HG02943 (cell line): ENCODE measurements around the gene GRPEL2.

ENCODE experiments used
- ATAC-seq: cut with Tn5 transposase; IDR thresholded peaks from one replicate; pipeline ENCODE4 v1.9.1; 2021; ENCODE audit warnings: mild to moderate bottlenecking, low read depth, moderate library complexity; ENCODE audit not compliant: unreplicated experiment

GRPEL2 gene

DNA sequence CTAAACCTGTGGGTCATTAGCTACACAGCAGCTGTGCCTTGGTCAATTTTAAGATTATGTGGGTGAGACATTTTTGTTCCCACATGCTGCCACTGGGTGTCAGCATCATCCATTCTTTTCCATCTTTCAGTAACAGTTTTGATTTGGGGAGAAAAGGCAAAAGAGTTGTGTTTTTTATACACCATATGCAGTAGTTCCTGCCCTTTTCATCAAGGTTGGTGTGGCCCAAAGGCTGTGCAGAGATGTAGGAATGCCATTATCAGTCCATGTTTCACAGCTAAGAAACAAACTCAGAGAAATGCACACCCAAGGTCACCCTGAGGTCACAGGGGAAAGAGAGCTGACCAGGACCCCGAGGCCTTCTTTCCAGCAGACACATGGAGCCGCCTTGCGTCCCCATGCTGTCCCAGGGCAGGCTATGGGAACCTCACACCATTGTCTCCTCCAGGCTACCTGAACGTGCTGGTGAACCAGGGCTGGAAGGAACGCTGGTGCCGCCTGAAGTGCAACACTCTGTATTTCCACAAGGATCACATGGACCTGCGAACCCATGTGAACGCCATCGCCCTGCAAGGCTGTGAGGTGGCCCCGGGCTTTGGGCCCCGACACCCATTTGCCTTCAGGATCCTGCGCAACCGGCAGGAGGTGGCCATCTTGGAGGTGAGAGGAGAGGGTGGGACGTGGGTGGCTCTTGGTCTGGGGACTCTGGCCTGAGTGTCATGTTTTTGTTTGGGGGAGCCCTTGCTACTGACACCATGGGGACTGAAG lies 27.8 kb upstream of the GRPEL2 start:
- no peak for ATAC-seq

DNA sequence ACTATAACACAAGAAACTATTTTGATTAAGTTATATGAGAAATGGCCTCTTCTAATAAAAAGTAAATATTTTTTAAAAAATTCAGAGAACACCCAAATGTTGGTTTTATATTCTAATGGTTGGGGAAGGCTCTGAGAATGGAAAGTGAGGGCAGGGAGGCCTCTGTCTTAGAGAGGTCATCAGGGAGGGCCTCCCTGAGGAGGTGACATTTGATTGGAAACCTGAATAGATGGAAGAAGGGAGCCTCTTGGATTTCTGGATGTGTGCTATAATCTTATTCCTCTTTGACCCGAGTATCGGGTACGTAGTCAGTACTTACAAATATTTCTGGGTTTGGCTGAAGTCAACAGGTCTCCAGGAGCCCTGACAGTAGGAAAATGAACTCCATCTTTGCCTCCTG lies 26.1 kb upstream of the GRPEL2 start:
- no peak for ATAC-seq

DNA sequence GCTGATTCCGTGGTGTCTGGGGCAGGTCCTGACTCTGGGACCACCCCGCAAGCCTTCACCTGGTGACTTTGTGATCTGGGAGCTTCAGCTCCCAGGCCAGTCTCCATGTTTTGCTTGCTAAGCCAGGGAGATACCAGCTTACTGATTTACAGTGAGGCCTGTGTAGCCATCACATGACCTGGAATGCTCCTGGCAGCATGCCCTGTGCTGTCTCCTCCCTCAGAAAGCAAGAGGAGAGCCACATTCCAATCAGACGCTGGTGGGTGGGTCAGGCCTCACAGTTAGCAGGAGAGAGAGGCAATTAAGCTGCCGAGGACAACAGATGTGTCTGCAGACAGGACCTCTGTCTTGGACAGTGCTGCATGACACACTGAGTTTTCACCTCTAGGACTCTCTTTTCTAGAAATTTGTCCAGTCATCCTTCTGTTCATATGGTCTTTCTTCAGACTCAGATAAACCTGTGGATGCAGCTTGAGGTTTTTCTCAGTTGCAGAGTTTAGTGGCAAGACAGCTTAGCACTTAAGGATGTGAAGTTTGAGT lies 24.4 kb upstream of the GRPEL2 start:
- no peak for ATAC-seq

DNA sequence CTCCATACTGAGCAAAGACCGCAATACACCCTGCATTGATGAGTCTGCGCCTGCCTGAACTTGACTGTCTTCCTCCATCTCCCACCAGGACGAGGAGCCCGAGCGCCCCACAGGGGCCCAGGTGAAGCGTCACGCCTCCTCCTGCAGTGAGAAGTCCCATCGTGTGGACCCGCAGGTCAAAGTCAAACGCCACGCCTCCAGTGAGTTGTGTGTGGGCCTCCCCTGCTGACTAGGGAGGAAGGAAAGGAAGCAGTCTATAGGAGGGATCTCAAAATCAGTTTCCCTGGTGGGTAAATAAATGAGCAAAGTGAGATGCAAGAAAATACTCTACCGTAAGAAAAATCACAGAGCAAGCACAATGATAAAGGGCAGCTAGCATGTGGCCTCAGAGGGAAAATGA lies 22.8 kb upstream of the GRPEL2 start:
- no peak for ATAC-seq

DNA sequence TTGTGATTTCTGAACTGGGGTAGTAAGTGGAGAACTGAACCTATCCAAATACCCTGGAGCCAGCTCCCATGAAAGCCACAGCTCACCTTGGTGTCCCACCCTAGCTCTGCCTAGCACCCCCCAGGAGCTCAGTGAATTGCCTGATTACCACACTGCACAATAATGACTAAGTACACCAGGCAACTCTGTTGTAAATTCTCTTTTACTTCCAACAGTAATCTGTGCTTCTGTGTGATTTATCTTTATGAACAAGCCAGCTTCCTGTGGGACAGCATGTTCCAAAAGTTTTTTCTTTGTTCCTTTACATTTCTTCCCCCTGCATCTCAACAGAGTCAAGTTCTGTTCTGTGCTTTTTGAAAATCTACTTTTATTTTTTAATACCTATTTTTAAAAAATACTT lies 22.1 kb upstream of the GRPEL2 start:
- no peak for ATAC-seq

DNA sequence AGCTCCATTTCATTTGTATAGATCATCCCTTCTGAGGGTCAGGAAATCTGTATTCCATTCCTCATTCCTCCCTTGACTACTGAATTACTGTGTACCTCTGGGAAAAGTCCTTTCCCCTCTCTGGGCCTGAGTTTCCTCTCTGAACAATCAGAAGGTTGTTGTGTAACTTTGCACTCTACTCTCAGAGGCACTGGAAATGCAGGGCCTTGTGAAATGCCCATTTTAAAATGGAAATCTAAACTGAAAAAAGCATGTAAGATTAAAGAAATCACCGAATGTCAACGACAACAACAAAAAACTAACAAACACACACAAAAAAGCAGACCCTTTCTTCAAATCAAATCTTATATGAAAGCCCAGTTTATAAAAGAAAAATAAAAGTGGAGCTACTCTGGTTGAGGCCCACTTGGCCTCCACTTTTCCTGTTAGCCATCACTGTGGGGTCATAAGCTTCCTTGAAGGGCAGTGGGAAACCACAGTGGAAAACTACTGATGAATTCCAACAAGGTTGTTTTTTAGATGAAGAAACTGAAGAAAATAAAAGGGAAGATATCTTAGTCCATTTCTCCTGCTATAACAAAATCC lies 21.6 kb upstream of the GRPEL2 start:
- no peak for ATAC-seq

DNA sequence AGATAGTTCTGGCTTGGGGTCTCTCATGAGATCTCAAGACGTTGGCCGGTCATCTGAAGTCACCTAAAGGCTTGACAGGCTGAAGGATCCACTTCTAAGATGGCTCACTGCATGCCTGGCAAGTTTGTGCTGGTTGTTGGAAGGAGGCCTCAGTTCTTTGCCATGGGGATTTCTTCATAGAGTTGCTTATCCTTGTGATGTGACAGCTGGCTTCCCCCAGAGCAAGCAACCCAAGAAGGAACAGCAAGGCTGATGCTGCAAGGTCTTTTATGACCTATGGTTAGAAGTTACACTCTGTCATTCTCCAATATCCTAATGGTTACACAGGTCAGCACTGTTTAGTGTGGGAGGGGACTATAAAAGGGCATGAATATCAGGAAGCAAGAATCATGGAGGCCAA lies 20.7 kb upstream of the GRPEL2 start:
- ATAC-seq, result no peak

DNA sequence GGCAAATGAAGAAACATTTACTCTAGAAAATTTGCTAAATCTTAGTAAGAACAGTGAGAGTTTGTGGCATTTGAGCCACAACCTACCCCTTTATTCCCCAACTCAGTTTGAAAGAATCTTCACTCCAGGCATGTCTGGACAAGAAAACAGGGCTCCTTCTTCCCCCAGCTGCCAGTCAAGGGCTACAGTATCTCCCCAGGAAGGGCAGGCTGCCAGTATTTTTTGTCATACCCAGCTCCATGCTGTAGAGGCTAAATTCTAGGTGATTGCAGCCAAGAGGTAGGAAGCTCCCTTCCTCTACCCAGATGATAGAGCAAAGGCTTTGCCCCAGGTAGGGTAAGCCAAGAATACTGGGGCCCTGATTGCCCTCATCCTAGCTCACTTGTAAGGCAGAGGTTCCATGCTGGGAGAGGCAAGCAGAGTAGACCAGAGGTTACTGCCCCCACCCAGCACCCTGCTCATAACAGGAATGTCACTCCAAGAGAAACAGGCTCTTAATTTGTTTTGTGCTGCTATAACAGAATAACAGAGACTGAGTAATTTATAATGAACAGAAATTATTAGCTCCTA lies 20.0 kb upstream of the GRPEL2 start:
- no peak for ATAC-seq

DNA sequence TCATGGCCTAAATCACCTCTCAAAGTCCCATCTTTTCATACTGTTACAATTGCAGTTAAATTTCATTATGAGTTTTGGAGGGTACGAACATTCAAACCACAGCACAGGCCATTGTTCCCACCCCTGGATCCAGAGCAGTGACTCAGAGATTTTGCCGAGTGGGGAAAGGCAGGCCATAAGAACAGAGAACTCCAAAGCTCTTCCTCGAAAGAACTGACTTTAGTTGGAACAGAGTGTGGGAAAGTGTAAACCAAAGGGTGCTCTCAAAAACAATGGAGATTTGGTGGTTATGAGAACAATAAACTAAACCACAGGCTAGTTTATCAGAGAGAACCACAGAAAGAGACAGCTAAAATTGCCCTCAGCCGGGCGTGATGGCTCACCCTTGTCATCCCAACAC lies 19.4 kb upstream of the GRPEL2 start:
- no peak for ATAC-seq

DNA sequence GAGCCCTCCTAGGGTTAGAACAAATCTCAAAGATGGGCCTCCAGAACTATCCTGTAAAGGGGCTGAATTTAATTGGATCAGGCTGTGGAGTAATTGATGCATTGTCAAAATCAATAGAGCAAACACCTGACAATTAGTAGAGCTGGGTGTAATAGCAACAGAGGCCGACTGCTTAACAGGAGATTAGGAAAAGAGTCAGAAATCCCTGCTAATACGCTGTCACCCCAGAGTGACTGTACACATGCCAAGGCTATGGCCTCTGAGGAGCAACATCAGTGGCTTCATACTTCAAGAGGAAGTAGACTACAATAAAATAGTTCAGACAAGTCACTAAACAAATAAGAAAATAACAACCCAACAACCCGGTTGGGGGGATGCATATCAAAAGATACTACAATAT lies 18.7 kb upstream of the GRPEL2 start:
- no peak for ATAC-seq

DNA sequence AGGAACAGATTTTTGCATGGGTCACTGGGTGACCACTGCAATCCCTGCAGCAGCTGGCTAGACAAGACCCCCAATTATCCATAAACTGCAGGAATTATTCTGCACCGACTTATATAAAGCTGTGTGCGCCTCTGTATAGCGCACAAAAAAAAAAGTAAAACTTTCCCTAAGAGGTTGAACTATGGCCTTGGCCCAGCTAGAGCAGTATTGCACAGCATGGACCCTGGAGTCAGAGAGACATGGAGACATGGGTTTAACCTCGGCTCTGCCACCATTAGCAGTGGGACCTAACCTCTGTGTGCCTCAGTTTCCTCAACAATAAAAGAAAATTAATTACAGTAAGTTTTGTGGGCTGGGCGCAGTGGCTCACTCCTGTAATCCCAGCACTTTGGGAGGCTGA lies 17.1 kb upstream of the GRPEL2 start:
- ATAC-seq, result no peak

DNA sequence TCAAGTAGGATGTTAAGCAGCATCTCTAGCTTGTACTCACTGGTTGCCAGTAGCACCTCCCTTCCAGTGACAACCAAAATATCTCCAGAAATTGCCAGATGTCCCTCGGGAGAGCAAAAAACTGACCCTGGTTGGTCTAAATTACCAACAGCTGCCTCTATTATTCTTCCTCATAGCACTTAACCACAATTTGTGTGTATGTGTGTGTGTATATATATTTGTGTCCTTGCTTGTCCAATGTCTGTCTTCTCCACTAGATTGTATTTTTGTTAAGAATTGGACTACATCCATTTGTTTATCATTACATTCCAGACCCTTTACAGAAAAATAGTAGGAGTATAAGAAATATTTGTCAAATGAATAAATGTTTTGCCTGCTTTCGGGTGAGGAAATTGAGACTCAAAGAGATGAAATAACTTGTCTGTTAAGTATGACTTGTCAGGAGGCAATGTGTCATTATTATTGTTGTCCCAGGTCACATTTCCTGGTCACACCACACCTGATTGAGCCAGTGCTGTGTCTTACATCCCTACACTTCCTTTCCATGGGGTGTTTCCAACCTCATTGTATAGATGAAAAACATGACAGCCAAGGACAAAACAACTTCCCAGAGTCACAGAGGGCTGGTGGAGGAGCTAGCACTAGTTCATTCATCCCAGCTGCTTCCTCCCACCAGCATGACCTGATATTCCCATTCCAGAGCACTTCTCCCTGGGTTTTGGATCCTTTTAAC lies 11.4 kb upstream of the GRPEL2 start:
- no peak for ATAC-seq

DNA sequence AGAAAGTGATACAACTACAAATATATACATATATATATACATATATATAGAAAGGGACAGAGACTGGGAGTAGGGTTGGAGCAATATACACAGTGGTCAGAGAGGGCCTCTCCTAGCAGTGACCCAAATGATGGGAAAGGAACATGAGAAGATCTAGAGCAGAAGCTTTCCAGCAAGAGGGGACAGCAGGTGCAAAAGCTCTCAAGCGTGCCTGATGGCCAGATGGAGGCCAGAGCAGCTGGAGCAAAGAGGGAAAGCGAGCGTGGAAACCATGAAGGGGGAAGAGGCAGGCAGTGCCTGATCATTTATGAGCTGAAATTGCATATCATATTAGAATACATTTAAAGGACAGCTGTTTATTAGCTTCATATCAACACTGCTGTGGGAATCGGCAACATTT lies 7.6 kb upstream of the GRPEL2 start:
- no peak for ATAC-seq

DNA sequence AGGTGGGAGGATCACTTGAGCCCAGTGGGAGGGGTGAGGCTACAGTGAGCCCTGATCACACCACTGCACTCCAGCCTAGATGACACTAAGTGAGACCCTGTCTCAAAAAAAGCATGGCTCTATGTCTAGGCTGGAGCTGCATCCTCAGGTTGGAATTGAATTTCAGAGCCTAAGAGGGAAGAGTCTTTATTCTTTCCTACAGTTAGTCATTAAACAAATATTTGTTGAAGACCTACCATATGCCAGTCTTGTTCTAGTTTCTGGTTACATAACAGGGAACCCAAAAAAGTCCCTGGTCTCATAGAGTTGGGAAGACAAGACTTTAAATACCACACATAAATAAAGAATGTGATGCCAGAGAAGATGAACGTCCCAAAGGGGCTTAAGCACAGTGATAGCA lies 6.9 kb upstream of the GRPEL2 start:
- no peak for ATAC-seq

DNA sequence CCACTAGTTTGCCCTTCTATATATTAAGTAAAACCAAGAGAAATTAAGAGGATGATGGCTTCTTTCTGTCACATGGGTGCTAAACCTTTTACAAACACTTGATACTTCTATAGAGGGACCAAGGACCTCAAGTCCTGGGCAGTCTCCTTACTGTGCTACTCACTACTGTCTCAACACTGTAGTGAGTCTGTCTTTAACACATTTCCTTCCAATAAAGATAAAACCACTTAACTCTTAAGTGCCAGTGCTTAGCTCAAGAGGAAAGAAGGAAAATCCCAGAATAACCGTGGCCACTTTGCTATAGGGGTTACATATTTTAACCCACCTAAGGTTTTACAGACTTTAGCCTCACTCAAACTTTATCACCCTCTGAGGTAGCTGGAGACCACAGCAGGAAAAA lies 4.4 kb upstream of the GRPEL2 start:
- no peak for ATAC-seq

DNA sequence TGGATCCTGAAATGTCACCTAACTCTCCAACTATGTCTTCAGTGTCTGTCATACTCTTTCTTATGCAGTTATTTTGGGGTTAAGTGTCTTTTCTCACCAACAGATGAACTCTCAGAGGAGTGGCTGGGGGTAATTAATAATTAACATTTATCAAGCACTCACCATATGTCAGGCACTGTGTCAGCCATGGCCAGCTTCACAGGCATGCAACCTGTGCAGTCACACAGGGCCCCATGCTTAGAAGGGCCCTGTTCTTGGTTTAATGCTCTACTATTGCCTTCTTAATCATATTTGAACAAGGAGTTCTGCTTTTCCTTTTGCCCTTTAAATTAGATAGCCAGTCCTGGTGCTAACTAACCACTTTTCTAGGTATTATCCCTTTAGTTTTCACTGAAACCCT lies 3.4 kb upstream of the GRPEL2 start:
- ATAC-seq, result peak; percentile 39

DNA sequence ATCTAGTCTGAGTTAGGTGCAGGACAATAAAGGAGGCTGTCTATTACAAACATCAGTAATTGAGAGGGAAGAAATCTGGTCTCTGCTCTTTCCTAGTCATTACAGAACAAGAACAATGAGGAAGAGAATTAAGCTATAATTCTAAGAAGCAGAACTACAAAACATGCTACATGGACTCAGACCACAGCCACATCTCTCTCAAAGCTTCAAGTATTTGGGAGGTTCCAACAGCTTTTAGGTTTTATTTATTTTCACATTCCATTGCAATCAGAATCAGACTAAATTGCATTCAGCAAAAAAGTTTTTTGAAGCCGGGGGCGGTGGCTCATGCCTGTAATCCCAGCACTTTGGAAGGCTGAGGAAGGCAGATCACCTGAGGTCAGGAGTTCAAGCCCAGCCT lies 1.1 kb upstream of the GRPEL2 start:
- no peak for ATAC-seq

DNA sequence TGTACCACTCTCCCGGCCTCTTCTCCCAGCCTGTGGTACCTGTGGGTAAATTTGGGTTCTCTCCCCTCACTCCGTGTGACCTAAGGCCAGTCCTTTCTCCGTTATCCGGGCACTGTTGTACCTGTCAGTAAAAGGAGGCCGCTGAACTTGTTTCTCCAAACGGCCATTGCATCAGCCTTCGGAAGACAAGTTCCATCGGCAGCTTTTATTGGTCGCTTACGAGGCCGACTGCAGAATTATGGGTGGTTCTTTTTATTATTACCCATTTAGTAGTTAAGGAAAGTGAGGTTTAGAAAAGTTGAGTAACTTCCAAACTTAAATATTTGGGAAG lies 558 bp downstream of the GRPEL2 start:
- no peak for ATAC-seq

DNA sequence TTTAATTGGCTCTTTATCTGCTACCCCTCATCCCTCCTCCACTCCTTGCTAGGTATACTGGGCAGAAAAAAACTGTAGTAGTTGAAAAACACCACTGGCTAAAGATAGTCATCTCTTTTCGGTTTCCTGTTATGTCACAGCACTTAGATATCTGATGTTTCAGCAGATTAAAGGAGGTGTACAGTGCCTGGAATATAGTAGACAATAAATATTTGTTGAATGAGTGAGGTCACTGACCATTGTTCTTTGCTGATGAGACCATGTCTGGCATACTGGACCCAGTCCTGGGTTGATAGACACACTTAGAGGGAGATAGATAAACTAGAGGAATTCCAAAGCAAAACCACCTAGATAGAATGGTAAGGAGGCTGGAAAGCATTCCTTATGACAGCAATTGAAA lies 3.2 kb downstream of the GRPEL2 start:
- ATAC-seq, result no peak

DNA sequence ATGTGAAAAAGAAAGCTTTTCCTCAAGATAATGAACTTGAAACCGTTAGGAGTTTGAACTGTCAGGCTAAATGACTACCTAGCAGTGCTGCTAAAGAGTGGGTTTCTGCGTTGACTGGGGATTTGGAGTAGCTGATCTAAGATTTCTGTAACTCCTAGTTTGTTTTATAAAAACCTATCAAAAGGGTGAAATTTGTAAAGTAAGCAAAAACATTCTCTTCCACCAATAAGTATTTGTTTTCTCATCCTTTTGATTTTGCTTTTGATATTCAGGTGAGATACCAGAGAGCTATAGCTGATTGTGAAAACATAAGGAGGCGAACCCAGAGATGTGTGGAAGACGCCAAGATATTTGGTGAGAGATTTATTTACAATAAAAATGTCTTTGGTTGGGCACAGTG lies 4.1 kb downstream of the GRPEL2 start:
- ATAC-seq, result no peak

DNA sequence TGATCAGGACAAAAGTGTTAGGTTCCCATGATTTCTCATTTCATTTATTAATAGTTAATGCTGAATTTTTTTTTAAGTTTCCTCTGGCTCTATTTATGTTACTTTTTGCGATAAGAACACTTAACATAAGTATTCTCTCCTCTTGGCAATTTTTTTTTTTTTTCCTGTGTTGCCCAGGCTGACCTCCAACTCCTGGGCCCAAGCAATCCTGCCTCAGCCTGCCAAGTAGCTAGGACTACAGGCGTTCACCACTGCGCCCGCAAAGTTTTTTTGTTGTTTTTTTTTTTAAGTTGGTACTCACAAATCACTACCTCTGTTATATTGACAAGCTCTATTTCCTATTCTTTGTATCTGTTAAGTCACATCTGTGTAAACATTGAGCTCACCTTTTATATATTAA lies 6.9 kb downstream of the GRPEL2 start:
- no peak for ATAC-seq
